Prostate gland (tissue), 2 donors: ENCODE measurements around the gene RPL39. TPM values are rescaled to one million over a fixed set of nuclear protein-coding genes. Genes with fewer than 3 reads are reported as not detected.
A peak's percentile ranks its signal among the peaks of the same experiment; 100 is the strongest.

ENCODE experiments used
- DNase-seq: peaks from one replicate; pipeline ENCODE4 v3.0.0-alpha.2; 2019; ENCODE audit warnings: low spot score
- H3K27ac ChIP-seq, 2 donors: fragments of 200-600 bp; sonication (generic); 2 replicates each; pipeline ENCODE4 v1.5.1; 2017 to 2019
- H3K27me3 ChIP-seq: fragments of 200-600 bp; sonication (generic); replicated peaks from 2 replicates; pipeline ENCODE4 v1.5.1; 2019; ENCODE audit not compliant: insufficient read depth
- H3K36me3 ChIP-seq, 2 donors: fragments of 200-600 bp; sonication (generic); 1 replicate in 1 of 2; 2 replicates in 1 of 2; pipeline versions ENCODE4 v1.5.1 to v1.8.1; 2017 to 2019
- H3K4me1 ChIP-seq: fragments of 200-600 bp; sonication (generic); replicated peaks from 2 replicates; pipeline ENCODE4 v1.5.1; 2019
- H3K4me3 ChIP-seq, 2 donors: fragments of 200-600 bp; sonication (generic); 2 replicates each; pipeline ENCODE4 v1.5.1; 2017 to 2019
- H3K9me3 ChIP-seq: fragments of 200-600 bp; sonication (generic); 2 replicates; pipeline ENCODE4 v1.5.1; 2017
- CTCF ChIP-seq, 4 experiments: fragments of 200-600 bp in 2 of 4; fragments of 450-650 bp in 2 of 4; sonication (generic) in 2 of 4; IDR thresholded peaks; 1 replicate in 3 of 4; 2 replicates in 1 of 4; pipeline ENCODE4 v1.5.1; 2016 to 2019; ENCODE audit warnings: antibody characterized with exemption in 4 of 4, mild to moderate bottlenecking in 2 of 4, moderate library complexity in 2 of 4
- POLR2A ChIP-seq: fragments of 450-650 bp; IDR thresholded peaks from one replicate; pipeline ENCODE4 v1.6.1; 2016; ENCODE audit warnings: antibody characterized with exemption, mild to moderate bottlenecking
- POLR2AphosphoS5 ChIP-seq: sonication (generic); formaldehyde crosslinking; IDR thresholded peaks from one replicate; pipeline ENCODE4 v1.6.1; 2017; ENCODE audit warnings: antibody characterized with exemption
- WGBS: methylation state at CpG from one replicate; pipeline ENCODE4 v1.1.5; 2018; 5-methylcytosine and 5-hydroxymethylcytosine counted together
- intact Hi-C: fragments of 100-400 bp; cut with DNase I; formaldehyde crosslinking; loops from one replicate; pipeline ENCODE4 v1.14.2; 2022
- total RNA-seq, 2 donors: library from RNA; depleted of rRNA; stranded (reverse); fragments of >200 nt; gene quantifications; one replicate each; pipeline ENCODE4 v1.1.0, GENCODE V29; 2016

Gene RPL39
- total RNA-seq, 2 donors from 2014 or later = 2,133 to 2,412 TPM

GRCh38 chrX:119801253-119802221 lies 10.1 kb upstream of the RPL39 start:
- Histone ChIP-seq H3K27me3 (no peaks in the 10 kb centered on the region), H3K4me1 (no peaks in the 10 kb centered on the region), H3K27ac (no peak overlapping the region), H3K36me3 (no peaks in the 10 kb centered on the region), H3K9me3 (no peaks in the 10 kb centered on the region), H3K4me3 (no peak overlapping the region)
- intact Hi-C loops = no loop called here
- no peak for DNase-seq
- WGBS = 100% methylated on average over 2 of the region's 2 CpGs
- TF ChIP-seq POLR2A = no peak
- TF ChIP-seq POLR2AphosphoS5 = no peak
- no peak for TF ChIP-seq CTCF (IDR thresholded peaks at IDR 0.05)

DNA sequence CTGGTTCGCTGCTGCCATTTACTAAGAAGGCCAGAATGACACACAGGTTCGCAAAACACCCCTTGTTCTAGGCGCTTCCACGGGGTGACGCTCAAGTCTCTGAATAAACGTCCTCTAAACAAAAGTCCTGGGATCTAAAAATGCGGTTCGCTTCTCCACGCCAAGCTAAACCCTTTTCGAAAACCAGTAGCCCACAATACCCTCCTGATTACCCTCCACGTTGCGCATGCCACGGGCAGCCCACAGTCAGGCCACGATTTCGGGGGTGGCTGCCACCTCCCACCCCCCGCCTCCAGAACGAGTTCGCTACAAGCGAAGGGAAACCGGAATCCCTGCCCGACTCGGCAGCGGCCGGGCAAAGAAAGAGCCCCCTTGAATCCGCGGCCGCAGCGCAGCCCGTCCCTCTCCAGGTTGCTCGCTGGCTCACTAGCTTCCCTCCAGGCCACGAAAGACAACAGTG lies 423 bp downstream of the RPL39 start:
- no peaks in the 10 kb centered on the region for H3K36me3 ChIP-seq
- H3K9me3 ChIP-seq = no peaks in the 10 kb centered on the region
- no peak for TF ChIP-seq POLR2A
- TF ChIP-seq CTCF (IDR thresholded peaks at IDR 0.05) = no peak
- no peak for TF ChIP-seq POLR2AphosphoS5
- intact Hi-C loops = loop anchor here (5.0 kb wide), 1 partner anchor 81 kb away; the partner anchor contains the start of genes NDUFA1 and RNF113A
- peak; percentile 4 for DNase-seq
- peak overlapping the region; percentile 45 to 57 for H3K4me3 ChIP-seq
- peak overlapping the region; percentile 93 to 94 for H3K27ac ChIP-seq
- no peaks in the 10 kb centered on the region for H3K27me3 ChIP-seq
- WGBS = 0% methylated on average over 25 of the region's 31 CpGs
- no peaks in the 10 kb centered on the region for H3K4me1 ChIP-seq

DNA sequence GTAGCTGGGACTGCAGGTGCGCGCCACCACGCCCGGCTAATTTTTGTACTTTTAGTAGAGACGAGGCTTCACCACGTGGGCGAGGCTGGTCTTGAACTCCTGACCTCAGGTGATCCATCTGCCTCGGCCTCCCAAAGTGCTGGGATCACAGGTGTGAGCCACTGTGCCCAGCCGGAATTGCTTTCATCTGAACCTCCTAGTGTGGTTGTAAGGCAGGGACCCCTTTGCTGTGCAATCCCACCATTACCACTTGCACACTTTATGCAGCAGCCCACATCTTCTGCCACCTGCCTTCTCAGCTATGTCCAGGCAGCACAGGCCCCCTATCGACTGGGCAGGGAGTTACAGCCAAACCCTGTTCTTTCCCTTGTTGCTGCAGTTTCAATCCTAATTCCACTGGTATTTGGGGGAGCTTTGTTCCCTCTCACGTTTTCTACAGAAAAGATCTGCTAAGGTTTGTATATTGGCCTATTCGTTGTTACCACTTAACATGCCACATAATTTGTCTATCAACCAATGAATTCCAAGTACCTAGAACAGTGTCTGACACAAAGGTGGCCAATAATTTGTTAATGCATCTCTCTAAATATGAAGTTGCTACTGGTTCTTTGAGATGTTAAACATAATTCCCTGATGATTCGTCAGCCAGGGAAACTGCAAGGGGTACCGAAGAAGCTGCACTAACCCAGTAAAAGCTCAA lies 6.5 kb downstream of the RPL39 start:
- H3K9me3 ChIP-seq = no peaks in the 10 kb centered on the region
- no peaks in the 10 kb centered on the region for H3K27me3 ChIP-seq
- no peak overlapping the region for H3K27ac ChIP-seq
- DNase-seq = no peak
- no peaks in the 10 kb centered on the region for H3K4me1 ChIP-seq
- 69% methylated on average over 7 of the region's 14 CpGs for WGBS
- intact Hi-C loops = no loop called here
- no peaks in the 10 kb centered on the region for H3K36me3 ChIP-seq
- no peak for TF ChIP-seq POLR2A
- TF ChIP-seq CTCF (IDR thresholded peaks at IDR 0.05) = no peak
- TF ChIP-seq POLR2AphosphoS5 = no peak
- H3K4me3 ChIP-seq = no peak overlapping the region

GRCh38 chrX:119783026-119783425 lies 8.4 kb downstream of the RPL39 start:
- H3K4me3 ChIP-seq = no peak overlapping the region
- WGBS = 86% methylated on average over 5 of the region's 5 CpGs
- no peak for DNase-seq
- H3K36me3 ChIP-seq = no peaks in the 10 kb centered on the region
- intact Hi-C loops = no loop called here
- H3K27me3 ChIP-seq = no peaks in the 10 kb centered on the region
- H3K27ac ChIP-seq = no peak overlapping the region
- TF ChIP-seq POLR2A (no peak), POLR2AphosphoS5 (no peak), CTCF (IDR thresholded peaks at IDR 0.05) (no peak)
- H3K9me3 ChIP-seq = no peaks in the 10 kb centered on the region
- no peaks in the 10 kb centered on the region for H3K4me1 ChIP-seq
